H1 (cell line): ENCODE data around the gene GCGR. TPM values are rescaled to one million over a fixed set of nuclear protein-coding genes. Genes with fewer than 3 reads are reported as not detected.
A peak's percentile ranks its signal among the peaks of the same experiment; 100 is the strongest.

Experiments used
- BCL11A ChIP-seq, 2 experiments: IDR thresholded peaks; one replicate each; pipeline ENCODE4 v1.6.1; 2011; ENCODE audit warnings: low read depth in 2 of 2, low read length in 2 of 2, mild to moderate bottlenecking in 2 of 2
- CBX8 ChIP-seq: fragments of 300-800, 300-1000 bp; sonication (generic); IDR thresholded peaks from 2 replicates; pipeline ENCODE4 v1.7.1; 2016; ENCODE audit warnings: low read depth, low read length, borderline replicate concordance
- CHD1 ChIP-seq: IDR thresholded peaks from 2 replicates; pipeline ENCODE4 v1.6.1; 2012; ENCODE audit warnings: low read depth, low read length, improper control_type of control experiment
- EGR1 ChIP-seq: IDR thresholded peaks from 2 replicates; pipeline ENCODE4 v1.6.1; 2011; ENCODE audit warnings: low read depth, low read length, borderline replicate concordance
- GTF2F1 ChIP-seq: IDR thresholded peaks from 2 replicates; pipeline ENCODE4 v1.6.1; 2012; ENCODE audit warnings: low read depth, low read length, improper control_type of control experiment, borderline replicate concordance
- HDAC6 ChIP-seq: IDR thresholded peaks from one replicate; pipeline ENCODE4 v1.7.1; 2012; ENCODE audit warnings: low read depth, mild to moderate bottlenecking, inconsistent platforms, low read length, moderate library complexity
- JUN ChIP-seq: IDR thresholded peaks from 2 replicates; pipeline ENCODE4 v1.6.1; 2011; ENCODE audit warnings: low read depth, mild to moderate bottlenecking, improper control_type of control experiment, low read length
- KDM4A ChIP-seq: IDR thresholded peaks from one replicate; pipeline ENCODE4 v1.7.1; 2012; ENCODE audit warnings: low read depth, mild to moderate bottlenecking, moderate library complexity, low read length, inconsistent platforms; ENCODE audit not compliant: severe bottlenecking
- PHF8 ChIP-seq: fragments of 200-600 bp; sonication (generic); conservative IDR thresholded peaks from 2 replicates; pipeline ENCODE4 v1.7.1; 2012; ENCODE audit warnings: low read depth, mild to moderate bottlenecking, inconsistent platforms, low read length, moderate library complexity
- POLR2A ChIP-seq, 2 experiments: IDR thresholded peaks; 1 replicate in 1 of 2; 2 replicates in 1 of 2; pipeline ENCODE4 v1.6.1; 2011; ENCODE audit warnings: low read depth in 2 of 2, low read length in 2 of 2, mild to moderate bottlenecking in 2 of 2; ENCODE audit errors: control extremely low read depth in 1 of 2
- POLR2AphosphoS5 ChIP-seq: IDR thresholded peaks from 2 replicates; pipeline ENCODE4 v1.6.1; 2011; ENCODE audit warnings: low read depth, low read length
- RBBP5 ChIP-seq: IDR thresholded peaks from 2 replicates; pipeline ENCODE4 v1.7.1; 2012; ENCODE audit warnings: low read depth, mild to moderate bottlenecking, inconsistent platforms, low read length, moderate library complexity, borderline replicate concordance
- SIN3A ChIP-seq, 2 experiments: IDR thresholded peaks in 1 of 2; conservative IDR thresholded peaks in 1 of 2; 2 replicates each; pipeline ENCODE4 v1.6.1; 2011 to 2012; ENCODE audit warnings: low read length in 2 of 2, improper control_type of control experiment in 1 of 2, low read depth in 1 of 2, mild to moderate bottlenecking in 1 of 2
- SP1 ChIP-seq: IDR thresholded peaks from 2 replicates; pipeline ENCODE4 v1.6.1; 2011; ENCODE audit warnings: low read depth, low read length
- SP2 ChIP-seq: IDR thresholded peaks from 2 replicates; pipeline ENCODE4 v1.6.1; 2012; ENCODE audit warnings: mild to moderate bottlenecking, low read length, inconsistent platforms
- SUZ12 ChIP-seq: fragments of 200-600 bp; sonication (generic); IDR thresholded peaks from 2 replicates; pipeline ENCODE4 v1.6.1; 2012; ENCODE audit warnings: mild to moderate bottlenecking, inconsistent platforms, low read length, moderate library complexity, mixed read lengths
- TAF7 ChIP-seq: optimal IDR thresholded peaks from 2 replicates; pipeline ENCODE3; 2011; ENCODE audit warnings: low read depth, mild to moderate bottlenecking, inconsistent platforms, low read length, moderate library complexity, borderline replicate concordance
- polyA plus RNA-seq, 7 experiments: library from polyadenylated mRNA; depleted of rRNA in 3 of 7; stranded (reverse) in 5 of 7; unstranded in 2 of 7; fragments of >200 nt in 5 of 7; fragments of 200-250 nt in 2 of 7; gene quantifications; 1 replicate in 5 of 7; 2 replicates in 1 of 7; 4 replicates in 1 of 7; pipeline versions ENCODE4 v1.2.1 to v1.2.3, GENCODE V29; 2011 to 2013; ENCODE audit warnings: missing spikeins in 2 of 7, mixed read lengths in 2 of 7
- total RNA-seq: library from RNA; stranded (reverse); fragmentation: NEBNext Ultra II Directional; extraction: Animal tissue kit (Norgen Biotek cat#: 25700); gene quantifications from 2 replicates; pipeline ENCODE4 v1.2.1, GENCODE V29; 2021
- TF ChIP-seq, protein P1 (sequence below), 3 experiments: IDR thresholded peaks; 1 replicate in 2 of 3; 2 replicates in 1 of 3; pipeline versions ENCODE4 v1.5.1 to v1.6.1; 2011; ENCODE audit warnings: low read length in 3 of 3, mild to moderate bottlenecking in 3 of 3, inconsistent platforms in 2 of 3, low read depth in 1 of 3, moderate library complexity in 1 of 3; ENCODE audit not compliant: insufficient read depth in 1 of 3; ENCODE audit errors: control extremely low read depth in 1 of 3
- TF ChIP-seq, protein P2 (sequence below): IDR thresholded peaks from 2 replicates; pipeline ENCODE4 v1.6.1; 2012; ENCODE audit warnings: inconsistent platforms

Gene GCGR
- total and polyA plus RNA-seq, 2 of the 8 experiments (the other 6 are each of a cell fraction or from before 2014, with no cell fraction given) = 0.44 to 0.56 TPM

DNA sequence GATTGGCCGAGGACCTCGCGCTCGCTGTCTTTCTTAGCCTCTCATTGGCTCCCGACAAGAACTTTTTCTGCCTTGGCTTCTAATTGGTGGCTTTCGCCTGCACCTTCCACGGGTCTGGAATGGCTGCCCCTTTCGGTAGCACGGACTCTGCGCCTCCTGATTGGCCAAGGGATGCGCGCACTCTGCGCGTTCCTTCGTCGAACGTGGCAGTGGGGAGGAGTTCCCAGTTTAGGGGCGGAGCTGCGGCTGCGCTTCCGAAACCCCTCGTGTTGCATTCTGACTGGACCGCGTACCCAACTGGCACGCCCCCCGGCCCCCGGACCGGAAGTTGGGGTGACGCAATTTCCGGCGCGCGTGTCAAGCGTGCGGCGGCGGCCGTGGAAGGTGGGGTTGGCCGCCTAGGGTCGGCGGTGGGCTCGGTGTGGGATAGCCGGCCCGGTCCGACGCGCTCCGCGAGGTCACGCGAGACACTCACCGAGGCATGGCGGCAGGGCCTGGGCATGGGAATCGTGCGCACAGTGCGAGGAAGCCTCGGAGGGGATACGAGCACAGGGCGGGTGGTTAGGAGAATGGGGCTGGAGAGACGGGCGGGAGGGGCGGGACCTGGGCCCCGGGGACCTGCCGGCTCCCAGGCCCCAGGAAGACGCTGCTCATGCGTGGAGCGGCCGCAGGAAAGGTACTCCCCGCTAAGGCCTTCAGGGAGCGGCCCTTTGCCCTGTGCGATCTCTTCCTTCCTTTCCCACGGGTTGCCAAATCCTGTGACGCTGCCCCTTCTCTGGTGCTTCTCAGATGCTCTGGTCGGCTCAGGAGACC is 57.0 kb downstream of the GCGR start (continued):
- TF ChIP-seq TAF7 = peak; percentile 68
- TF ChIP-seq SIN3A (conservative IDR thresholded peaks at IDR 0.05 in 1 of 2, IDR thresholded peaks at IDR 0.05 in 1 of 2; ENCODE audit: low read depth in 1 of 2, low read length in 2 of 2) = peak; percentile 15 to 90; a peak in 2 of 4 replicates
- TF ChIP-seq EGR1 = no peak
- no peak for TF ChIP-seq CHD1
- TF ChIP-seq JUN = no peak
- TF ChIP-seq PHF8 = peak; percentile 95
- TF ChIP-seq SUZ12 = no peak
- peak; percentile 65 for TF ChIP-seq KDM4A
- TF ChIP-seq RBBP5 = no peak
- no peak for TF ChIP-seq CBX8
- TF ChIP-seq, protein P1, sequence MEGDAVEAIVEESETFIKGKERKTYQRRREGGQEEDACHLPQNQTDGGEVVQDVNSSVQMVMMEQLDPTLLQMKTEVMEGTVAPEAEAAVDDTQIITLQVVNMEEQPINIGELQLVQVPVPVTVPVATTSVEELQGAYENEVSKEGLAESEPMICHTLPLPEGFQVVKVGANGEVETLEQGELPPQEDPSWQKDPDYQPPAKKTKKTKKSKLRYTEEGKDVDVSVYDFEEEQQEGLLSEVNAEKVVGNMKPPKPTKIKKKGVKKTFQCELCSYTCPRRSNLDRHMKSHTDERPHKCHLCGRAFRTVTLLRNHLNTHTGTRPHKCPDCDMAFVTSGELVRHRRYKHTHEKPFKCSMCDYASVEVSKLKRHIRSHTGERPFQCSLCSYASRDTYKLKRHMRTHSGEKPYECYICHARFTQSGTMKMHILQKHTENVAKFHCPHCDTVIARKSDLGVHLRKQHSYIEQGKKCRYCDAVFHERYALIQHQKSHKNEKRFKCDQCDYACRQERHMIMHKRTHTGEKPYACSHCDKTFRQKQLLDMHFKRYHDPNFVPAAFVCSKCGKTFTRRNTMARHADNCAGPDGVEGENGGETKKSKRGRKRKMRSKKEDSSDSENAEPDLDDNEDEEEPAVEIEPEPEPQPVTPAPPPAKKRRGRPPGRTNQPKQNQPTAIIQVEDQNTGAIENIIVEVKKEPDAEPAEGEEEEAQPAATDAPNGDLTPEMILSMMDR (IDR thresholded peaks at IDR 0.05; ENCODE audit: control extremely low read depth in 1 of 3, insufficient read depth in 1 of 3, low read depth in 1 of 3, low read length in 3 of 3) = no peak
- TF ChIP-seq BCL11A (IDR thresholded peaks at IDR 0.05; ENCODE audit: low read depth in 2 of 2, low read length in 2 of 2) = no peak
- TF ChIP-seq SP2 = peak; percentile 42; the same call in 1 of the 2 replicates
- peak; percentile 52 to 69; a peak in 2 of 3 replicates for TF ChIP-seq POLR2A (IDR thresholded peaks at IDR 0.05; ENCODE audit: control extremely low read depth in 1 of 2, low read depth in 2 of 2, low read length in 2 of 2)
- peak; percentile 70 for TF ChIP-seq POLR2AphosphoS5
- no peak for TF ChIP-seq GTF2F1
- TF ChIP-seq HDAC6 = no peak
- TF ChIP-seq, protein P2, sequence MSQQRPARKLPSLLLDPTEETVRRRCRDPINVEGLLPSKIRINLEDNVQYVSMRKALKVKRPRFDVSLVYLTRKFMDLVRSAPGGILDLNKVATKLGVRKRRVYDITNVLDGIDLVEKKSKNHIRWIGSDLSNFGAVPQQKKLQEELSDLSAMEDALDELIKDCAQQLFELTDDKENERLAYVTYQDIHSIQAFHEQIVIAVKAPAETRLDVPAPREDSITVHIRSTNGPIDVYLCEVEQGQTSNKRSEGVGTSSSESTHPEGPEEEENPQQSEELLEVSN = peak; percentile 86
- TF ChIP-seq SP1 = peak; percentile 100
